ENCODE results near the gene HOXA9.

The HOXA9 gene

GRCh38 chr7:27153526-27153925 is 11.8 kb downstream of the HOXA9 start:
- DNase-seq (ENCODE audit: low read depth) = no peak

- DNase-seq (ENCODE audit: low read depth) = no peak
Observed at GRCh38 chr7:27152816-27153442, 12.4 kb downstream of the HOXA9 start.

- DNase-seq (ENCODE audit: low read depth) = peak; percentile 66
Observed at GRCh38 chr7:27151931-27152815, 13.2 kb downstream of the HOXA9 start, which contains the start of gene HOXA3. TSS of gene HOXA3 (minus strand) at chr7:27152583. CDS start at chr7:27110640, 41,943 bp downstream.

- DNase-seq (ENCODE audit: low read depth) = no peak
Observed at GRCh38 chr7:27151341-27151930, 13.9 kb downstream of the HOXA9 start.

GRCh38 chr7:27150568-27151340 is 14.6 kb downstream of the HOXA9 start:
- no peak for DNase-seq (ENCODE audit: low read depth)

- no peak for DNase-seq (ENCODE audit: low read depth)
Observed at GRCh38 chr7:27149842-27150567, 15.3 kb downstream of the HOXA9 start.

- no peak for DNase-seq (ENCODE audit: low read depth)
Observed at GRCh38 chr7:27148756-27149641, 16.3 kb downstream of the HOXA9 start.

- no peak for DNase-seq (ENCODE audit: low read depth)
Observed at GRCh38 chr7:27148031-27148755, 17.1 kb downstream of the HOXA9 start.

GRCh38 chr7:27147199-27148030 is 17.9 kb downstream of the HOXA9 start, which contains the start of gene HOXA6:
TSS of gene HOXA6 (minus strand) at chr7:27147774. CDS start at chr7:27147749, 25 bp downstream.
- DNase-seq (ENCODE audit: low read depth) = no peak

- DNase-seq (ENCODE audit: low read depth) = no peak
Observed at GRCh38 chr7:27146491-27147198, 18.7 kb downstream of the HOXA9 start.

- no peak for DNase-seq (ENCODE audit: low read depth)
Observed at GRCh38 chr7:27145914-27146412, 19.4 kb downstream of the HOXA9 start.

GRCh38 chr7:27145165-27145913 is 20.0 kb downstream of the HOXA9 start:
- no peak for DNase-seq (ENCODE audit: low read depth)

GRCh38 chr7:27144781-27145164 is 20.6 kb downstream of the HOXA9 start:
- no peak for DNase-seq (ENCODE audit: low read depth)

GRCh38 chr7:27143950-27144780 is 21.2 kb downstream of the HOXA9 start:
- DNase-seq (ENCODE audit: low read depth) = no peak

GRCh38 chr7:27143023-27143949 is 22.1 kb downstream of the HOXA9 start, which contains the start of gene HOXA5:
TSS of gene HOXA5 (minus strand) at chr7:27143681. CDS start at chr7:27143607, 74 bp downstream.
- no peak for DNase-seq (ENCODE audit: low read depth)
